ENCODE measurements around the gene RBMY1A1. TPM values are rescaled to one million over a fixed set of nuclear protein-coding genes. Genes with fewer than 3 reads are reported as not detected.
"Not testable (repeated sequence)": the region's sequence is repeated elsewhere in the genome, so short reads cannot be mapped to it uniquely, and the experiment has no call there.

Gene RBMY1A1
- polyA plus RNA-seq (2013, experiment 1 of 2; ENCODE audit: insufficient read length) = not detected
- not detected for polyA plus RNA-seq (2013, experiment 2 of 2; ENCODE audit: insufficient read length)

- DNase-seq = not testable (repeated sequence)
These were observed at the start of gene RBMY1A1 for GRCh38 chrY:21534579-21534978. Gene RBMY1A1, plus strand, starts transcription at chrY:21534879. Its CDS starts 2,013 bp downstream, at chrY:21536892.

GRCh38 chrY:21511038-21511437, 23.6 kb upstream of the RBMY1A1 start, which contains the start of gene RBMY1B:
Gene RBMY1B, plus strand, starts transcription at chrY:21511338. Its CDS starts 2,013 bp downstream, at chrY:21513351.
- DNase-seq = not testable (repeated sequence)

- DNase-seq = not testable (repeated sequence)
These were observed 24.8 kb downstream of the RBMY1A1 start for GRCh38 chrY:21559316-21559984.

GRCh38 chrY:21585449-21585848, 50.8 kb downstream of the RBMY1A1 start:
- DNase-seq = no peak

- DNase-seq = not testable (repeated sequence)
These were observed 51.8 kb downstream of the RBMY1A1 start for GRCh38 chrY:21586454-21586853.

GRCh38 chrY:21592059-21592458, 57.4 kb downstream of the RBMY1A1 start:
- no peak for DNase-seq

- DNase-seq = not testable (repeated sequence)
These were observed 61.6 kb downstream of the RBMY1A1 start for GRCh38 chrY:21596287-21596686.
